HepG2 (cell line): ENCODE results near the gene CAMTA1. TPM values are rescaled to one million over a fixed set of nuclear protein-coding genes. Genes with fewer than 3 reads are reported as not detected.

Experiments used
- ATAC-seq: fragments of 200-7000 bp; cut with Tn5 transposase; 3 replicates; pipeline ENCODE4 v1.9.1; 2020; ENCODE audit warnings: mild to moderate bottlenecking, moderate library complexity
- BruUV-seq: library from RNA; stranded (reverse); fragments of 400-500 nt; replicated peaks from 2 replicates; lab custom pipeline; 2021; lab: Mats Ljungman, UMichigan
- CTCF ChIA-PET: fragments of 300-600 bp; formaldehyde crosslinking; extraction: SDS; loops from one replicate; lab custom pipeline; 2021; ENCODE audit warnings: low total read pairs, inconsistent platforms, low intra/inter-chr PET ratio; lab: Yijun Ruan, JAX
- POLR2A ChIA-PET: fragments of 350-600 bp; sonication (Branson Sonifier 250); formaldehyde crosslinking; loops from one replicate; lab custom pipeline; 2020; ENCODE audit warnings: antibody characterized with exemption, inconsistent platforms; lab: Yijun Ruan, JAX
- DNase-seq: peaks from one replicate; pipeline ENCODE4 v3.0.0-alpha.2; 2015; ENCODE audit warnings: low spot score
- FAIRE-seq: peaks from 3 replicates; lab custom pipeline; 2011; peaks lifted over from hg19 to GRCh38; lab: Jason Lieb, UNC
- H2AFZ ChIP-seq: one replicate; pipeline ENCODE4 v1.6.1; 2011; ENCODE audit warnings: low read length, inconsistent platforms
- H3K27ac ChIP-seq: fragments of 300-600 bp; 3 replicates; pipeline ENCODE4 v1.8.0; 2011; ENCODE audit warnings: mixed run types, mild to moderate bottlenecking, mixed read lengths, low read length, inconsistent platforms; ENCODE audit not compliant: insufficient read depth; ENCODE audit errors: extremely low read length
- H3K27me3 ChIP-seq, 2 experiments: fragments of 200-600 bp in 1 of 2; 2 replicates in 1 of 2; 3 replicates in 1 of 2; pipeline versions ENCODE4 v1.6.0 to v1.8.0; 2011; ENCODE audit warnings: low read length in 2 of 2, mild to moderate bottlenecking in 2 of 2, moderate library complexity in 2 of 2, inconsistent platforms in 1 of 2; ENCODE audit not compliant: insufficient read depth in 2 of 2, control insufficient read depth in 1 of 2
- H3K36me3 ChIP-seq, 2 experiments: fragments of 200-600 bp in 1 of 2; replicated peaks in 1 of 2; 2 replicates in 1 of 2; 3 replicates in 1 of 2; pipeline versions ENCODE4 v1.5.1 to v1.8.0; 2011; ENCODE audit warnings: low read length in 2 of 2, inconsistent platforms in 1 of 2; ENCODE audit not compliant: insufficient read depth in 2 of 2, control insufficient read depth in 1 of 2
- H3K4me1 ChIP-seq: 2 replicates; pipeline ENCODE4 v1.5.1; 2012; ENCODE audit warnings: low read length, inconsistent platforms; ENCODE audit not compliant: insufficient read depth
- H3K4me2 ChIP-seq: 2 replicates; pipeline ENCODE4 v1.6.0; 2011; ENCODE audit warnings: low read depth, low read length, inconsistent platforms
- H3K4me3 ChIP-seq, 3 experiments: fragments of 200-600 bp in 1 of 3; sonication (generic), shearing (Covaris generic) in 1 of 3; replicated peaks in 1 of 3; 2 replicates each; pipeline ENCODE4 v1.5.1; 2011 to 2016; ENCODE audit warnings: low read length in 3 of 3, inconsistent platforms in 2 of 3, low read depth in 2 of 3, mild to moderate bottlenecking in 2 of 3, control low read depth in 1 of 3, mixed read lengths in 1 of 3; ENCODE audit not compliant: insufficient read depth in 1 of 3
- H3K79me2 ChIP-seq: one replicate; pipeline ENCODE4 v1.6.1; 2011; ENCODE audit warnings: low read length, inconsistent platforms; ENCODE audit not compliant: insufficient read depth
- H3K9ac ChIP-seq: 2 replicates; pipeline ENCODE4 v1.6.0; 2011; ENCODE audit warnings: mild to moderate bottlenecking, low read depth, low read length, inconsistent platforms; ENCODE audit not compliant: insufficient read depth
- H3K9me3 ChIP-seq: 2 replicates; pipeline ENCODE4 v1.5.1; 2012; ENCODE audit warnings: mild to moderate bottlenecking, low read length
- H4K20me1 ChIP-seq: 2 replicates; pipeline ENCODE4 v1.6.0; 2011; ENCODE audit warnings: inconsistent platforms, mild to moderate bottlenecking, low read length, moderate library complexity; ENCODE audit not compliant: insufficient read depth
- CTCF ChIP-seq: sonication (generic); formaldehyde crosslinking; IDR thresholded peaks from 2 replicates; pipeline ENCODE4 v1.5.0; 2020; ENCODE audit warnings: mild to moderate bottlenecking, missing genetic modification reagents, moderate library complexity
- STAG1 ChIP-seq: sonication (generic); formaldehyde crosslinking; IDR thresholded peaks from 2 replicates; pipeline ENCODE4 v1.4.0; 2020; ENCODE audit warnings: missing genetic modification reagents
- ZNF264 ChIP-seq: sonication (generic); formaldehyde crosslinking; IDR thresholded peaks from 2 replicates; pipeline ENCODE4 v1.4.0; 2020; ENCODE audit warnings: missing genetic modification reagents
- WGBS: methylation state at CpG from one replicate; pipeline ENCODE4 v1.1.6; 2017; ENCODE audit warnings: low lambda C conversion rate; 5-methylcytosine and 5-hydroxymethylcytosine counted together
- in situ Hi-C: cut with HindIII; loops from 2 replicates; pipeline ENCODE4 v1.10.0; 2017; ENCODE audit warnings: low pct_unique_long_range_greater_than_20kb; ENCODE audit not compliant: extremely low pct_ligation_motif_present
- intact Hi-C: fragments of 100-400 bp; cut with micrococcal nuclease; formaldehyde crosslinking; loops from one replicate; pipeline ENCODE4 v1.10.0; 2022; ENCODE audit not compliant: unreplicated experiment
- polyA plus RNA-seq, 8 experiments: library from polyadenylated mRNA; depleted of rRNA in 3 of 8; stranded (reverse) in 7 of 8; unstranded in 1 of 8; fragments of >200 nt; fragmentation: Illumina TruSeq in 4 of 8; extraction: Trizol in 4 of 8; gene quantifications; 2 replicates each; pipeline versions ENCODE4 v1.2.1 to v1.2.3, GENCODE V29; 2011 to 2016; ENCODE audit warnings: low read depth in 4 of 8, missing spikeins in 1 of 8, mixed read lengths in 1 of 8; ENCODE audit not compliant: insufficient read depth in 1 of 8
- total RNA-seq, 5 experiments: library from RNA; depleted of rRNA; stranded (reverse); fragments of >200 nt; fragmentation: Illumina TruSeq; extraction: Trizol; gene quantifications; 2 replicates each; pipeline ENCODE4 v1.2.3, GENCODE V29; 2016; ENCODE audit warnings: low read depth in 1 of 5

The CAMTA1 gene
- total and polyA plus RNA-seq, 2 of the 13 experiments (the other 11 are each of a cell fraction or from before 2014, with no cell fraction given) = 25.0 to 36.4 TPM

GRCh38 chr1:7454052-7454815 lies 669.0 kb downstream of the CAMTA1 start:
- 32% methylated on average over 8 of the region's 19 CpGs for WGBS
- Histone ChIP-seq H3K27me3 (peaks cover 3 to 45% of the 10 kb centered on the region in 2 experiments; a peak in 4 of 5 replicates), H3K36me3 (no peaks in the 10 kb centered on the region), H4K20me1 (no peaks in the 10 kb centered on the region; the same call in 1 of the 2 replicates), H3K9ac (no peak overlapping the region), H3K4me2 (no peak overlapping the region)
- DNase-seq (no peak), FAIRE-seq (no peak), ATAC-seq (peak; percentile 61; the same call in 2 of the 3 replicates)
- ChIA-PET CTCF (interaction anchor here (1.3 kb wide), 1 partner anchor 193 kb away, joined by 6 read pairs; no protein-coding TSS in a partner anchor), POLR2A (no interaction called here)
- BruUV-seq = no TSS peak
- in situ Hi-C loops = loop anchor here (5.0 kb wide), 1 partner anchor 193 kb away; no protein-coding TSS in a partner anchor
- intact Hi-C loops = no loop called here
- no peak for TF ChIP-seq ZNF264
- peak; percentile 42; the same call in 1 of the 2 replicates for TF ChIP-seq CTCF
- TF ChIP-seq STAG1 = peak; percentile 48
- TF ChIP-seq, all 625 proteins: peak for 2
- Histone ChIP-seq H3K79me2 (no peaks in the 10 kb centered on the region), H3K4me1 (no peaks in the 10 kb centered on the region), H3K27ac (no peak overlapping the region), H3K4me3 (no peak overlapping the region), H2AFZ (no peak overlapping the region), H3K9me3 (no peaks in the 10 kb centered on the region)
